Transverse colon (tissue), 3 donors: ENCODE measurements around the gene ZNF804B.

Source experiments
- POLR2A ChIP-seq: fragments of 450-650 bp; IDR thresholded peaks from one replicate; pipeline ENCODE4 v1.6.1; 2016; ENCODE audit warnings: antibody characterized with exemption, mild to moderate bottlenecking, moderate library complexity
- TF ChIP-seq, protein P1 (sequence below), 5 experiments: fragments of 200-600 bp in 3 of 5; fragments of 450-650 bp in 2 of 5; sonication (generic) in 3 of 5; IDR thresholded peaks; 1 replicate in 2 of 5; 2 replicates in 3 of 5; pipeline ENCODE4 v1.5.1; 2016 to 2017; ENCODE audit warnings: antibody characterized with exemption in 5 of 5, inconsistent platforms in 3 of 5, mild to moderate bottlenecking in 2 of 5, moderate library complexity in 1 of 5

DNA sequence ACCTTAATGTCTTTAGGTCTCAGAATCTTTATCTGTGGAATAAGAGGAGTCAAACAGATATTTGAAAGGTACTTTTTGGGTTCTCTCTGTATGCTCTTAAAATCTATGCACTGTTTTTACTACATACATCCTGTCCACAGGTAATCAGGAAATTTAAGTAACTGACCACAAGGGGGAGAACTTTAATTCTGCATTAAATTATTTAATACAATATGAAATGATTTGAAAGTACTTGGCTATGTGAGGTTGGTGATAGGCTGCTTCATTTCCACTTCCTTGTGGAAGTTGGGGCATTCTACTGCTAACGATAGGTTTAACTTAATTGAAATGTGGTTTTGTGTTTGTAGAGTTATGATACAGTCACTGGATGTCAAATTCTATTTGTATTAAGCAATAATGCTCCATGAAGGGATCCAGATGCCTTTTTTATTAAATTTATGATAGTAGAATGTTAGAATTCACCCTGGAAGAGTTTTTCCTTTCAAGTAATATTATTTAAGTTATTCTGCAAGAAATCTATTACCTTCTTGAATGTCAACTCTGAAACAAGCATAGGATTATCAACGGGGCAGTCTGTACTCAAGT lies 30.1 kb downstream of the ZNF804B start:
- TF ChIP-seq, protein P1, sequence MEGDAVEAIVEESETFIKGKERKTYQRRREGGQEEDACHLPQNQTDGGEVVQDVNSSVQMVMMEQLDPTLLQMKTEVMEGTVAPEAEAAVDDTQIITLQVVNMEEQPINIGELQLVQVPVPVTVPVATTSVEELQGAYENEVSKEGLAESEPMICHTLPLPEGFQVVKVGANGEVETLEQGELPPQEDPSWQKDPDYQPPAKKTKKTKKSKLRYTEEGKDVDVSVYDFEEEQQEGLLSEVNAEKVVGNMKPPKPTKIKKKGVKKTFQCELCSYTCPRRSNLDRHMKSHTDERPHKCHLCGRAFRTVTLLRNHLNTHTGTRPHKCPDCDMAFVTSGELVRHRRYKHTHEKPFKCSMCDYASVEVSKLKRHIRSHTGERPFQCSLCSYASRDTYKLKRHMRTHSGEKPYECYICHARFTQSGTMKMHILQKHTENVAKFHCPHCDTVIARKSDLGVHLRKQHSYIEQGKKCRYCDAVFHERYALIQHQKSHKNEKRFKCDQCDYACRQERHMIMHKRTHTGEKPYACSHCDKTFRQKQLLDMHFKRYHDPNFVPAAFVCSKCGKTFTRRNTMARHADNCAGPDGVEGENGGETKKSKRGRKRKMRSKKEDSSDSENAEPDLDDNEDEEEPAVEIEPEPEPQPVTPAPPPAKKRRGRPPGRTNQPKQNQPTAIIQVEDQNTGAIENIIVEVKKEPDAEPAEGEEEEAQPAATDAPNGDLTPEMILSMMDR (IDR thresholded peaks at IDR 0.05): peak; percentile 28 to 55 (median 42)
- no peak for TF ChIP-seq POLR2A
